ENCODE measurements around the gene NEDD8.
"Not testable (repeated sequence)": the region's sequence is repeated elsewhere in the genome, so short reads cannot be mapped to it uniquely, and the experiment has no call there.

NEDD8 gene

GRCh38 chr14:24232645-24233537, 724 bp upstream of the NEDD8 start, which contains the start of gene GMPR2:
TSS of gene GMPR2 (plus strand) at chr14:24232929. CDS start at chr14:24233254, 325 bp downstream.
- DNase-seq (ENCODE audit: extremely low spot score, insufficient read length, low read depth) (peak; percentile 47), FAIRE-seq (peak; percentile 78)

GRCh38 chr14:24231263-24232120, 675 bp downstream of the NEDD8 start:
- no peak for DNase-seq (ENCODE audit: extremely low spot score, insufficient read length, low read depth)

GRCh38 chr14:24228902-24229301, 3.3 kb downstream of the NEDD8 start:
- DNase-seq (ENCODE audit: extremely low spot score, insufficient read length, low read depth) = no peak
- no peak for FAIRE-seq

More at GRCh38 chr14:24231263-24232120, 675 bp downstream of the NEDD8 start:
- FAIRE-seq = no peak

- no peak for FAIRE-seq
- no peak for DNase-seq (ENCODE audit: extremely low spot score, insufficient read length, low read depth)
Observed at GRCh38 chr14:24226473-24226872, 5.7 kb downstream of the NEDD8 start.

GRCh38 chr14:24224618-24225071, 7.5 kb downstream of the NEDD8 start:
- DNase-seq (ENCODE audit: extremely low spot score, insufficient read length, low read depth) = no peak
- no peak for FAIRE-seq

- DNase-seq (ENCODE audit: extremely low spot score, insufficient read length, low read depth); FAIRE-seq: not testable (repeated sequence)
Observed at GRCh38 chr14:24222987-24223386, 9.2 kb downstream of the NEDD8 start.

GRCh38 chr14:24219521-24219920, 12.6 kb downstream of the NEDD8 start:
- no peak for FAIRE-seq

GRCh38 chr14:24219080-24219479, 13.1 kb downstream of the NEDD8 start:
- DNase-seq (ENCODE audit: extremely low spot score, insufficient read length, low read depth) = no peak
- no peak for FAIRE-seq

More at GRCh38 chr14:24219521-24219920, 12.6 kb downstream of the NEDD8 start:
- no peak for DNase-seq (ENCODE audit: extremely low spot score, insufficient read length, low read depth)

- FAIRE-seq; DNase-seq (ENCODE audit: extremely low spot score, insufficient read length, low read depth): not testable (repeated sequence)
Observed at GRCh38 chr14:24216876-24217275, 15.3 kb downstream of the NEDD8 start.

GRCh38 chr14:24216345-24216699, 15.8 kb downstream of the NEDD8 start:
- no peak for FAIRE-seq
- no peak for DNase-seq (ENCODE audit: extremely low spot score, insufficient read length, low read depth)

GRCh38 chr14:24215495-24216344, 16.4 kb downstream of the NEDD8 start, which contains the start of gene MDP1:
TSS of gene MDP1 (minus strand) at chr14:24216066. CDS start at chr14:24215955, 111 bp downstream.
- DNase-seq (ENCODE audit: extremely low spot score, insufficient read length, low read depth) (peak; percentile 85), FAIRE-seq (peak; percentile 92)

GRCh38 chr14:24213866-24214662, 18.1 kb downstream of the NEDD8 start:
- no peak for DNase-seq (ENCODE audit: extremely low spot score, insufficient read length, low read depth)
- no peak for FAIRE-seq

GRCh38 chr14:24212924-24213865, 19.0 kb downstream of the NEDD8 start, which contains the start of gene CHMP4A:
TSS of gene CHMP4A (minus strand) at chr14:24213488. CDS start at chr14:24213439, 49 bp downstream.
- DNase-seq (ENCODE audit: extremely low spot score, insufficient read length, low read depth) (peak; percentile 91), FAIRE-seq (peak; percentile 95)

GRCh38 chr14:24211311-24211710, 20.9 kb downstream of the NEDD8 start:
- no peak for DNase-seq (ENCODE audit: extremely low spot score, insufficient read length, low read depth)
- no peak for FAIRE-seq

GRCh38 chr14:24207625-24208024, 24.5 kb downstream of the NEDD8 start:
- no peak for FAIRE-seq
- no peak for DNase-seq (ENCODE audit: extremely low spot score, insufficient read length, low read depth)

GRCh38 chr14:24207104-24207551, 25.0 kb downstream of the NEDD8 start:
- no peak for DNase-seq (ENCODE audit: extremely low spot score, insufficient read length, low read depth)

GRCh38 chr14:24206260-24207103, 25.7 kb downstream of the NEDD8 start:
- FAIRE-seq (no peak), DNase-seq (ENCODE audit: extremely low spot score, insufficient read length, low read depth) (no peak)

More at GRCh38 chr14:24207104-24207551, 25.0 kb downstream of the NEDD8 start:
- no peak for FAIRE-seq
